ENCODE measurements around the gene SH3BP5.

Gene SH3BP5

DNA sequence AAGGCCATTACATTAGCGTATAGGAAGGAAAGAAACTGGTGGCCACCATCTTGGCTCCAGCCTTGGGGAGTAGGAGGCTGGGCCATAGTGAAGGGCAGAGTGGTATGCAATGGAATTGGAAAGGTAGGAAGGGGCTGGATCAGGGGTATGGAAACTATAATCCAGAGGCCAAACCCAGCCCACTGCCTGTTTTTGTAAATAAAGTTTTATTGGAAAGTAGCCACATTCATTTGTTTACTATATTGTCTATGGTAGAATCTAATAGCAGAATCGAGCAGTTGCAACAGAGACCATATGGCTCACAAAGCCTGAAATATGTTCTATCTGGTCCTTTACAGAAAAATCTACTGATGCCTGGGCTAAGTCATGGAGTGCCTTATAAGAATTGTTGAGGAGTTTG is 14.1 kb upstream of the SH3BP5 start:
- DNase-seq = no peak

DNA sequence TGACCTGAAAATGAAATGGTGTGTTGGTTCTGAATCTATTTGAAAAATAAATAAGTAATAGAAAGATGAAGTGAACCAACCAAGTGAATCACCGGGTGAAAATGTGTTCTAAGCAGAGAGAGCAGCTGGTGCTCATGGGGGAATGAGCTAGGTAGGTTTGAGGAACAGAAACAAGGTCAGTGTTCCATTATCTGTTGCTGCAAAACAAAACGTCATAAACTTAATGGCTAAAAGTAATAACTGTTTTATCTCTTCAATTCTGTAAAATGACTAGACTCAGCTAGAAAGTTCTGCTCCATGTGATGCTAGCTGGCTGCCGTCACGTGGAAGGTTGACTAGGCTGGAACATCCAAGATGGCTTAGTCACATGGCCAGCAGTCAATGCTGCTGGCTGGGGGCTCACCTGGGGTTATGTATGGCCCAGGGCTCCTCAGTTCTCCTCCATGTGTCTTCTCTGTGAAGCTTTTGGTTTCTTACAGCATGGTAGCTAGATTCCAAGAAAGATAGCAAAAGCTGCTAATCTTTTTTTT is 13.3 kb upstream of the SH3BP5 start:
- DNase-seq = no peak

DNA sequence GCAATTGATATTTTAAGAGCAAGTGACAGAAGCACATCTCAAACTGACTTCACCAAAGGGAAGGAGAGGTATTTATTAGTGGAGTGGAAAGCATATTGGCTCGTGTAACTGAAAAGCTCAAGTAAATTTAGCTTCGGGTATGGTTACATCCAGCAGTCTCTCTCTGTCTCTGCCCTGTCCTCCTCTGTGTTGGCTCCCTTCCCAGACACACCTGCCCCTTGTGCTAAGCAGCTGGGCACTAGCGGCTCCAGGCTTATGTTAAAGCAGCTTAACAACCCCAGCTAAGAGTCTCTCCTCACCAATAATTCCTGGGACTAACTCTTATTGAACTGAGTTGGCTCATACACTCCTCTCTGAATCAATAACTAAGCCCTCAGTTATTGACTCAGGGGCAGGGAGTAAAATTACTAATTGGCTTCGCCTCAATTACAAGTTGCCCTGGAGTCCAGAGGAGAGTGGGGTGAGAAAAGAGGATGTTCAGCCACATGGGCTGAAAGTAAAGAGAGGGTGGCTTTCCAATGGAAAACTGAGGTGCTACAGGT is 12.8 kb upstream of the SH3BP5 start:
- no peak for DNase-seq

DNA sequence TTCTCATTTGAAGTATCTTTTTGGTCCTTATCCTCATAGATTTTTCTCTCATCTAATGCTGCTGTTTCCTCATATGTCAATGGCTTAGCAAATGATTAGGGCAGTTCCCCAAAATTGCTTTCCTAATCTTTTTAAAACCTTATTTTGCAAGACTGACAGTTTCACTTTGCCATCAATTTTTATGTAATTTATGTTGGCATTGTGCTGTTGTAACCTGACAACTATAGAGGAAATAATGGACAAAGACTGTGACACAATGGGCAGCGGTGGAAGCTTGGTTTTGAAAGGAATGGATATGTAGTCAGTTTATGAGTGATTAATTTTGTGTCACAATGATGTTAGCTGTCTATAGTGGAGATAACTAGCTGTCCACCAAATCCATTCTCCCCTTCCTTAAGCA is 10.6 kb upstream of the SH3BP5 start:
- no peak for DNase-seq

DNA sequence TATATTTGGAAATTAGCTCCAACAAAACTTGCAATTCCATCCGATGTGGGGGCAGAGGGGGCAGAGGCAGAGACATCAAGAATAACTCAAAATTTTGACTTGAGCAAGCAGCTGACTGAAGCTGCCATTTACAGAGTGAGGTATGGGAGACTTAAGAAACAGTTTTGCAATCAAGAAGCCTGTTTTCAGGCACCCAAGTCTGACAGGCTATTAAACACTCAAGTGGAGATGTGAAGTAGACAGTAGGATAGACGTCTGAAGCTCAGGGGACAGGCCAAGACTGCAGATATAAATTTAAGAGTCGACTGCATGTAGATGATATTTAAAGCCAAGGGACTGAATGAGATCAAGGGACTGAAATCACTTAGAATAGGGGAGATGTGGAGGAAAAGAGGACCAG is 9.9 kb upstream of the SH3BP5 start:
- DNase-seq = no peak

DNA sequence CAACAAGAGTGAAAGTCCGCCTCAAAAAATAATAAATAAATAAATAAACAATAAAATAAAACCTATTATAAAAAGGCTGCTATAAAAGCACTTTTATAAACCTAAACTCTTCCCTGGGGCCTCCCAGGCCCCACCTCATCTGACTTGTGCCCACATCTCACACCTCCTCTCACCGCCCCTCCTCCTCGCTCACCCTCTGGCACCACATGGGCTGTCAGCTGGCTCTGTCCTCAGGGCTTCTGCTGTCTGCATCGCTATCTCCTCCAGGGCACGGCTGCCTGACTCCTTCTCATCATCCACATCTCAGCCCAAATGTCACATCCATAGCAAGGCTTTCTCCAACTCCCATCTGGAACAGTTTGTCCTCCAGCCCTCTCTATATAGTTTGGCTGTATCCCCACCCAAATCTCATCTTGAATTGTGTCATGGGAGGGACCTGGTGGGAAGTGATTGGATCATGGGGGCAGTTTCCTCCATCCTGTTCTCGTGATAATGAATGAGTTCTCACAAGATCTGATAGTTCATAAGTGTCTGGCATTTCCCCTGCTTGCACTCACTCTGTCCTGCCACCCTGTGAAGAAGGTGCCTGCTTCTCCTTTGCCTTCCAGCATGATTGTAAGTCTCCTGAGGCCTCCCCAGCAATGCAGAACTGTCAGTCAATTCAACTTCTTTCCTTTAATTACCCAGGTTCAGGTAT is 8.8 kb upstream of the SH3BP5 start:
- DNase-seq = no peak

DNA sequence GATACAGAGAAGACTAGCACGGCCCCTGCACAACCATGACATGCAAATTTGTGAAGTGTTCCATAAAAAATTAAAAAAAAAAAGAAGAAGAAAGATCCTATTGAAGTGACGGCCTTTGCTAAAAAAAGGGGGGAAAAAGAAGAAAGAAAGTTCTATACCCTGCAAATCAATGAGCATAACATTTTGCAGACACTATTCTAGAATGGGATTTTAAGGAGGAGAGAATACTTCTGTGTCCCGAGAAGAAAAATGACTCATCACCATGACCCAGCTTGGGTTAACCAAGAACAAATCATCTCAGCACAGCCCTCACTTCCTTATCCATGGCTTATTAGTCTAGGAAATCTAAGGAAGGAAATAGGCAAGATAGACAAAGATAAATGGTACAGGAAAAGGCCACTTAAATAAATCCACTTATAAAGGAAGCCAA is 7.4 kb upstream of the SH3BP5 start:
- DNase-seq = no peak

DNA sequence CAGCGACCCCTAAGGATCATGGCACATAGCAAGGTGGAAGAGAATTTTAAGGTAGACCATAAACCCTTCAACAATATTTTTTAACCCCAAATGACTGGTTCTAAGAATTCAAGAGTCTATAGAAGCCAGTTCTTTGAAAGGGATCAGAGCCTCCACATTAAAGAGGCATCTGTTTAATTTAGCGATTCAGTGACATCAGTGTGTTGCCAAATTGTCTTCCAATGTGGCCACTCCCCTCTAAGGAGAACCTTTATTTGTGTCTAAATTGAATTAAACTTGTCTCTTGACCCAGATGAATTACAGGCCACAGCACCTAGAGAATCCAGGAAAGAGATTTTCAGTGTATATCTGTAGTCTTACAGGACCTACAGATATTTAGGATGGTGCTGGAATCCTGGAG is 6.6 kb upstream of the SH3BP5 start:
- DNase-seq = no peak

DNA sequence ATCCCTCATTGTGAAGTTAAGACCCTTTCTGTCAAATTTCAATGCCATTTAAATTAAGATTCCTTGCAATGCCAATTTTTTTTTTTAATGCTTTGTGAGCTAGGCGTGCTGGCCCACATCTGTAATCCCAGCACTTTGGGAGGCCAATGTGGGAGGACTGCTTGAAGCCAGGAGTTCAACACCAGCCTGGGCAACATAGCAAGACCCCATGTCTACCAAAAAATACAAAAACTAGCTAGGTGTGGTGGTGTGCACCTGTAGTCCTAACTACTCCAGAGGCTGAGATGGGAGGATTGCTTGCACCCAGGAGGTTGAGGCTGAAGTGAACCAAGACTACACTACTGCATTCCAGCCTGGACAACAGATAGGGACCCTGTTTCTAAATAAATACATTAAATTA is 5.6 kb upstream of the SH3BP5 start:
- DNase-seq = no peak

DNA sequence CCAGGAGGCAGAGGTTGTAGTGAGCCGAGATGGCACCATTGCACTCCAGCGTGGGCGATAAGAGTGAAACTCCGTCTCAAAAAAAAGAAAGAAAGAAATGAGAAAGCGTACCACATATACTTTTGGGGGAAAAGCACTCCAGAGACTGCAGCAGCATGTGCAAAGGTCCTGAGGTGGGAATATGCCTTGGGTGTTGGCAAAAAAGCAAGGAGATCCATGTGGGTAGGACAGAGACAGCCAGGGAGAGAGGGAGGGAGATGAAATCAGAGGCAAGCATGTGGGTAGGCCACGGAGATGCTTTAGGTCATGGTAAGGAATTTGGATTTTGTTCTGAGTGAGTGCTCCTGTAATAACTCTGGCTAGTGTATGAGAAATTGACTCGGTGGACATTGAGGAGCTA is 3.7 kb upstream of the SH3BP5 start:
- DNase-seq = no peak

DNA sequence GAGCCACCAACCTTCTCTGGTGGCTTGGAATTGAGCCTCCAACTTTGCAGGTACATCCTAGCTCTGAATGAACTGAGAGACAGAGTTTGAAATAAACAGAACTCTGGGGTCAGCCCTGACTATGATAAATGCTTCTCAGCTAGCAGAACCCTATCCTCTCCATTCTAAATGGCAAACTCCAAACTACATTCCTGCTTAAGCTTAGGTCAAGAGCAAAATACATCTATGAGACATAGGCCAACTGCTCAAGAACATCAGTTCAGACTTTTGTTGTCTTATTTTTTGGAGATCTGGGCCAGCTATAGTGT is 1.5 kb upstream of the SH3BP5 start:
- no peak for DNase-seq

DNA sequence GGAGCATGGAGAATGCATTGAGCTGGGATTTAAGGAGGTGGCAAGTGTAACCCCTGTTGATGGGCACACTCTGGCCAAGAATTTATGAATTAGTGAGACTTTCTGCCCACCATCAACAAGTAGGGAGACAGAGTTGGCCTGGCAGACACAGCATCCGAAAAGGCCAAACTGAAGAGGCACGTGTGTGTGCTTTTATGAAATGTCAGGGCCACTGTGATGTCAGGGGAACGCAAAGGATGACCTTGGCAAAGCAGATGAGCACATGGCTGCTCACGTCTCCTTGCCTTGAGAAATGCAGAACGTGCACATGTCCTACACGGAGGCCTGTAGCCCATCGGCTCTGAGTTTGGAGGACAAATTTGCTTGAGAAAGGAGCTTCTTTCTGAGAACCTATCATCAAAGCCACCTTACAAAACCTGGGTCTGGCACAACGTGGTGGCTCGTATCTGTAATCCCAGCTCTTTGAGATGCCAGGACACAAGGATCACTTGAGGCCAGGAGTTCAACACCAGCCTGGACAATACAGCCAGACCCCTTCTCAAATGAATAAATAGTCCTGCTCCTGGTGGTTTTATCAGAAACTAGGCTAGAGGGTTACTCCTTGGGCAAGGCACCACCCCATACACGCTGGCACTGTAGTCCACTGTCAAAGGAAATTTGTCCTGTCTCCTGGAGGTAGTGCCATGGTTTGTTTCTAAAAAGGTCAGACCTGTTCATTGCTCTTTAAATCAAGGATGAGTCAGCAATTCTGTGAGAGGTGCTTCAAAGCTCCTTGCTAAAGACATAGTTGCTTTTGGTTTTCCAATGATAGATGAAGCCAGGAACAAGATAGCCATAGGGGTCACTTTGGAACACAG is 941 bp upstream of the SH3BP5 start:
- no peak for DNase-seq

DNA sequence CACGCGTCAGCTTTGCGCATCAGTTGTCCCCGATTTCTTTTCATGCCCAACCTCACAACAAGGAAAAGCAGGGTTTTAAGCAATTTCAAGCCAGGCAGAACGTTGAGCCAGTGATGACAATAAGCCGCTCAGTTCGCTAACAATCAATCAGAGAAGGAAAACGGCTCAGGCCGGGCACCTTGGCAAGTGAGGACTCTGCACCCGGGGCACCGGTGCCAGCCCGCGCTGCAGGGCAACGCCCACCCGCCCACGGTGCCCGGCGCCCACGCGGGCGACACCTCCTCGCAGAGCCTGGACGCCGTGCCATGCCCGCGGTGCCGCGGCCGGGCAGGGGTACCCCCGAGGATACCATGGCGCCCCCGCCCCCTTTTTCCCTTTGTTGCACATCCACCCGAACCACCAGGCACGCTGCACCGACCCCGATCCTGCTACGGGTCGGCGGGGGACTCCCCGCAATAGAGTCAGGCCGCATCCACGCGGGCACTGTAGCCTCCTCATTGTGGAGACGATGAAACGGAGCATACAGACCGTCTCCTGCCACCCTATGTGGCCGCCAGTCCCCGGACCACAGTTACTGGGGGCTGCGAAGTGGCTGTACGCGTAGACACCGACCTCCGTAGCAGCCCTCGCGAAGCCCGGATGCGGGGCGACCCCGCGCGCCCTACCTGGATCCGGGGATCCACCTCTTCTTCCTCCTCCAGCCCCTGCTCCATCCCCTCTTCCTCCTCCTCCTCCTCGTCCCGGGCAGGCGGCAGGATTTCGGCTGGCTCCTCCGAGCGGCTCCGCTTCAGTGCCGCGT is 581 bp downstream of the SH3BP5 start:
- DNase-seq = peak in 2 of 4 experiments; percentile 8 to 20

DNA sequence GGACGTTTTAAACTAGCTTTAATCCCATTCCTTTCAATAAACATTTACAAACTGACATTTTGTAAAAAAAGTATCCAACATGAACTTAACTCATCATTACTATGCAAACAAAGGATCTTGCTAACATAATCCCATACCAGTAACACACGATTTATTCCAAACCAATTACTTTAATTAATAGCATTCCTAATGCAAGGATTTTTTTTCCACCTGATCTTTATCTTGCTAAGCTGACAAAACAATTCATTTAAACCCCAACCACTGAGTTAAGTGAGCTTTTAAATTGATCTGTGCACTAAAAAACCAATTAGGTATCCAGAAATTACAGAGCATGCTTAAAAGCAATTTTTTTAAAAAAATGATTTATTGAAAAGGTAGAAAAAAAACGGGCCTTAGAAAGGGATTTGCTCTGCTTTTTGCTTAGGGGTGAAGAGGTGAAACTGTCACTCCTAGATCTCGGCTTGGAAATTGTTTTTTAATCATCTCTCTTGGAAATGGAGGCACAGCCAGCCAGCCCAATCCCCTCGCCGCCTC is 1.2 kb downstream of the SH3BP5 start:
- DNase-seq = no peak

DNA sequence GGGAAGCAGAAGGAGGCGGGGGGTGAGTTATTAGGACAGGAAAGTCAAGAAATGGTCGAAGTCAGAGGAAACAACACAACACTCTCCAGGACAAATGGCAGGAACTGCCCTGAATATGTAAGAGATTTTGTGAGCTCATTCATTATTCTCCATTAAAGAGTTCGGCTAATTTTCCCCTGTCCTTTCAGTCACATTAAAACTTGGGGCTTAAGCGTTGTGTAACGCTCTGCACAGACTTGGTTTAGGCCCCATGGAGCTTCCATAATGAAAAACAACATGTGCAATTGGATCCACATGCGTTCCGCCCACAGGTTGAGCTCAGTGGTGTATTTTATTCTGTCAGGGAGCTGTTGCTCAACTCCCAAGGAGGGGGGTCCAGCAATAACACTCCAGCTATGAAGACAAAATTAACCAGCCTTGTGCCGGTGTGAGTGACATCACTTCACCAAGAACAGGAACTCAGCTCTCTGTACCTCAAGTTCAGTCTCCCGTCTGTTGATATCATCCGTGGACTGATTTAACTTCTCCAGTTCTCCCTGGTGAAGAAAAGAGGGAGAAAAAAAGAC is 2.3 kb downstream of the SH3BP5 start:
- DNase-seq = no peak

DNA sequence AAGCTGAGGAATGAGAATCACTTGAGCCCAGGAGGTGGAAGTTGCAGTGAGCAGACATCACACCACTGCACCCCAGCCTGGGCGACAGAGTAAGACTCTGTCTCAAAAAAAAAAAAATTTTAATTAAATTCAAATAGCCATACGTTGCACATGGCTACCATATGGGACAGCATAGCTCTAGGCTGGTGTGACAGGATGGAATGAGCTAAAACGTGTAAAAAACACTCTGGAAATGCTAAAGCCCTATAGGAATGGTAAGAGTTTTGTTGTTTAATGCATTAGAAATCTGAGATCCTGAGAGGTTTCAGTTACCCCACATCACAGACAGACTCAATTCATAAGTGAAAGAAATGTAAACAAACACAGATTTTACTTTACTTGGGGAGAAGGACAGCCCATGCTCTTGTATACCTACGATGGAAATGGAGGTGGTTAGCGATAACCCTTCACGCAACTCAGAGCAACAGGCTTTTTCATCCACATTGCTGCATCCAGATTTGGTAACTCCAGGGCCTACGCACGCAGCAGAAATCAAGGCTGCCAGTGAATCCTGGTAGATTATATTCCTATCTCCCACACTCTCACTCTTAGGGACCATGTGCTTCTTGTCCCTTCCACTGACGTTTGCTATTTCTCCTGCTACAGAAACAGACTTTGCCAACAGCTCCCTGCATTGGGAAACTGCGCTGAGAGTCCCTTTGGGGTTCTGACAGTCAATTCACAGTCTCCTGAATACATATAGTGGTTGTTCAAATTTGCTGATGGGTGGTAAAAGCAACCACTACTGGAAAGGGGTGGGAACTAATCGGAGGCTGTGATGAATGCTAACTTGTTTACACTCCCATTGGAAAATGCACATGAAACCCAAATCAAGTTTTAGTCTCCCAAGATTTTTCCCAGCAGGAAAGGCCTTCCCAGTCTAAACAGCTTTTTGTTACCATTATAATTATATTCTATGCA is 3.1 kb downstream of the SH3BP5 start:
- no peak for DNase-seq

DNA sequence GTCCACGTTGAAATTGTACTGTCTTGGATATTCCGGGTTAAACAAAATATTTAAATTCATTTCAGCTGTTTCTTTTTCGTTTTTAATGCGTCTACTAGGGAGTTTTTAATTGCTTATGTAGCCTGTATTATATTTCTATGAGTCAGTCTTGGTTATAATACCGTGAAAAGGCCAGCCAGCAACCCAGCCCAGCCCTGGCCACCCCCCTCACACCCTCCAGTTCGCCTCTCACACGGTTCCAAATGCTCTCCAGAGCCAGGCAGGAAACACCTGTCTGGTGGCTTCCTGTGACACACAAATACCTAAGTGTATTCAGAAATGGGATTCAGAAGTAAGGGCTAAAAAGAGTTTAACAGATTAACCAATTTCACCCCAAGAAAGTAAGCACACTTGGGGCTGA is 4.4 kb downstream of the SH3BP5 start:
- no peak for DNase-seq

DNA sequence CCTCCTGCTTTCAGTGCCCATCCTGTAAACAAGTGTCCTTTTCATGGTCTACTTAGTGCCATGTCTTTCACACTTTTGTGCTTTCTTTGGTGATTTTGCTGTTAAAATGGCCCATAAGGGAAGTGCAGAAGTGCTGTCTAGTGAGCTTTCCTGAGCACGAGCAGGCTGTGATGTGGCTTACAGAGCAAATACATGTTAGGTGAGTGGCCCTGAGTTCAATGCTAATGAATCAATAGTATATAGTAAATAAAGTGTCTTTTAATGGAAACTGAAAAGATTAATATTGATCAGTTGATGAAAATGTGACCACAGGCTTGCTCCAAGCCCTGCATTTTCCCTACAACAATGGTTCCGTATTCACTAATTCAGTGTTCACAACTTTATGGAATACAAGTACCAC is 5.7 kb downstream of the SH3BP5 start:
- DNase-seq = no peak

DNA sequence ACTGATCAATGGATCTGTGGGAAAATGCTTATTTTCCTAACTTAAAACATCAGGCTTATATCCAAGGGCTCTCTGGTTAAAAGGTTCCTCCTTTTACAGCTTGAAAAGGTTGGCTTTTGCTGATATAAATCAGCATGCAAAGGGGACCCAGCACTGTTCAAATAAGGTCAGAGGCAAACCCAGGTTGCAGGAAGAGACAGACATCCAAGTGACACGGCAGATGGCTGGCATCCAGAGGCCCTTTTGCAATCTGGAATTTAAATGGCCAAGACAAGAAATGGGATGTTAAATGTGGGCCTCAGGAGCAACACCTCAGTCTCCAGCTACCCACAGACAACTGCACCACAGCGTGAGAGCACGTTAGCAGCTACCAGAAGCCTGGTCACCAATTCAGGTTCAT is 6.3 kb downstream of the SH3BP5 start:
- DNase-seq = no peak

DNA sequence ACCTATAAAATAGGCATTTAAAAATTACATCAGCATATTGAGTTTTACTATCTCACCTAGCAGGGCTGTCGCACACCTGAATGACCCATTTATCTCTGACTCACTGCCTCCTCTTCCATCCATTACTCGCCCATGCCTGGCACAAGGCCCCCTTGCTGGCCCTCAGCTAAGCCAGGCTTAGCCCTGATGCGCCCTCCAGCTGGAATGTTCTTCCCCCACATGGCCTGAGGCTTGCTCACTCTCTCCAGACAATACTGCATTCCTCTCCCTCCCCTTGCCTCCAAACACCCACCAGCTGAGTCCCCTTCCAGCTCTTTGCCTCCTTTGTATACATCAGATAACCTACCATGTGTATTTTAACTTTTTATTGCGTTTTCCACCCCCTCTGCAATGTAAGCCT is 7.2 kb downstream of the SH3BP5 start:
- no peak for DNase-seq

DNA sequence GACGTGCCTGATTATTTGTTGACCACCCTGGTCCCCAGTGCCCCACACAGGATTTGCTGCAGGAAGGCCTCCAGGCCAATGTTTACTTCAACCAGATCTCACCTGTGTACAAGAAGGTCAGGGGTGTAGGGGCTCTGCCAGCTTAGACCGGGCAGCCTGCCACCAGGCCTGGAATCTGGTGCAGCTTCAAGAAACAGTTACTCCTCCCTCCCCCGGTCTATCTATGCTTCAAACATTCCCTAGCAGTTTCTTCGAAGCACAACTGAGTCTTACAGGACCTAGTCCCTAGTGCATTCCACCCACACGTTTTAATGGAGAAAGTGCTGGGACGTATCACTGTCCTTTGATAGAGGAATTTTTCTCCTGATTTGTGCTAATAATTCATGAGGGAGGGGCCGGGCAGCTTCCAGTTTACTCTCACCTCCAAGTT is 8.0 kb downstream of the SH3BP5 start:
- no peak for DNase-seq

Measured in activated naive CD4-positive, alpha-beta T cell (primary cell).